GM10266 (cell line): ENCODE data around the gene KIF2A.

Source experiments
- DNase-seq: peaks from one replicate; pipeline ENCODE4 v3.0.0; 2012; ENCODE audit errors: extremely low spot score
- TF ChIP-seq, protein P1 (sequence below): IDR thresholded peaks from 2 replicates; pipeline ENCODE4 v1.5.1; 2012; ENCODE audit warnings: mild to moderate bottlenecking, low read depth; ENCODE audit not compliant: control insufficient read depth, insufficient read depth; ENCODE audit errors: missing control alignments

Gene KIF2A

DNA sequence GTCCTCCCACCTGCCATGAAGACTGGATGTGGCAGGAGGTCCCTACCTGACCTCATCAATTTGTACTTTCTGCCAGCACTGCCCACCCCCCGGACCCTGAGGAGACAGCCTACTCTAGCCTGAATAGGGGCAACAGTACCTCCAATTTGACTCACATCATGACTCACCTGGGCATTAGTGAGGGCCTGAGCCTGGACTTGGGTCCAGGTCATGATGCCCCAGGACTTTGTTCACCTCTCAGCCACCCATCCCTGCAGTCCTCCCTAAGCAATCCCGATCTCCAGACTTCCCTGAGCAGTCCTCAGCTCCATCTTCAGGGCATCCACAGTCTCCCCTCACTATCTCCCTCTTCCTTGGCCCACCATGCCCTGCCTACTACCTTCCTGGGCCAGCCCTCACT, 28.1 kb downstream of the KIF2A start:
- no peak for DNase-seq

DNA sequence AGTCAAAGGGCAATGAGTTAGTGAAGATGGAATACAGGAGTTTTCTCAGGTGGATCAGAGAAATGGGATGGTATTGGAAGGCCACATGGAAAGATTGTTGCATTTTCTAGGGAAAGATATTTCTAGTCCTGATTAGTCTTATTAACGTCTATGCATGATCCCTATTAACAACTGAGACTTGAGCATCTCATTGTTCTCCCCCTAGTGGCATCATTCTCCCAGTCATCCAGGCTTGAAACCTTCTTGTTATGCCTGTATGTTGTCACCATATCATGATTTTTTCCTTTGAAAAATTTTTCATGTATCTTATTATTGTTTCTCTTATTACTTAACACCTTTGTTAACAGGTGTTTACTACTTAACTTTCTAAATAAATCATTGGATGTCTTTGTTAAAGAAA, 34.4 kb downstream of the KIF2A start:
- TF ChIP-seq, protein P1, sequence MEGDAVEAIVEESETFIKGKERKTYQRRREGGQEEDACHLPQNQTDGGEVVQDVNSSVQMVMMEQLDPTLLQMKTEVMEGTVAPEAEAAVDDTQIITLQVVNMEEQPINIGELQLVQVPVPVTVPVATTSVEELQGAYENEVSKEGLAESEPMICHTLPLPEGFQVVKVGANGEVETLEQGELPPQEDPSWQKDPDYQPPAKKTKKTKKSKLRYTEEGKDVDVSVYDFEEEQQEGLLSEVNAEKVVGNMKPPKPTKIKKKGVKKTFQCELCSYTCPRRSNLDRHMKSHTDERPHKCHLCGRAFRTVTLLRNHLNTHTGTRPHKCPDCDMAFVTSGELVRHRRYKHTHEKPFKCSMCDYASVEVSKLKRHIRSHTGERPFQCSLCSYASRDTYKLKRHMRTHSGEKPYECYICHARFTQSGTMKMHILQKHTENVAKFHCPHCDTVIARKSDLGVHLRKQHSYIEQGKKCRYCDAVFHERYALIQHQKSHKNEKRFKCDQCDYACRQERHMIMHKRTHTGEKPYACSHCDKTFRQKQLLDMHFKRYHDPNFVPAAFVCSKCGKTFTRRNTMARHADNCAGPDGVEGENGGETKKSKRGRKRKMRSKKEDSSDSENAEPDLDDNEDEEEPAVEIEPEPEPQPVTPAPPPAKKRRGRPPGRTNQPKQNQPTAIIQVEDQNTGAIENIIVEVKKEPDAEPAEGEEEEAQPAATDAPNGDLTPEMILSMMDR = peak; percentile 40
- DNase-seq = no peak

More for the DNA sequence above, 28.1 kb downstream of the KIF2A start:
- TF ChIP-seq, protein P1 = no peak

DNA sequence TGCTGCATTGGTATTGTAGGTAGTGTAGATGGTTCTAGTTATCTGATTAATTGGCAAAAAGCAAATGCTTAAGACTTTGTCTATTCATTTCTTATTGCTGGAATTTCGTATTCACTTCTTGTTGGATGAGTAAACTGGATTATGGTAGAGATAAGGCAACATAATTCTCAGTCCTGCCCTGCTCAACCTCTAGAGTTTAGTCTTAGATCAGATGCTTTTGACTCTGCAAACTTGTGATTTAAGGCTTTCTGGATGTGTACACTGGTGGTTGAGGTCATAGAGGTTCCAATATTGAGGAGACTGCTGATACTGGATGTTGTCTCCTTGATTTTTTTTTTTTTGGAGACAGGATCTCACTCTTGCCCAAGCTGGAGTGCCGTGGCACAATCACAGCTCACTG, 35.0 kb downstream of the KIF2A start:
- TF ChIP-seq, protein P1 = no peak
- no peak for DNase-seq

DNA sequence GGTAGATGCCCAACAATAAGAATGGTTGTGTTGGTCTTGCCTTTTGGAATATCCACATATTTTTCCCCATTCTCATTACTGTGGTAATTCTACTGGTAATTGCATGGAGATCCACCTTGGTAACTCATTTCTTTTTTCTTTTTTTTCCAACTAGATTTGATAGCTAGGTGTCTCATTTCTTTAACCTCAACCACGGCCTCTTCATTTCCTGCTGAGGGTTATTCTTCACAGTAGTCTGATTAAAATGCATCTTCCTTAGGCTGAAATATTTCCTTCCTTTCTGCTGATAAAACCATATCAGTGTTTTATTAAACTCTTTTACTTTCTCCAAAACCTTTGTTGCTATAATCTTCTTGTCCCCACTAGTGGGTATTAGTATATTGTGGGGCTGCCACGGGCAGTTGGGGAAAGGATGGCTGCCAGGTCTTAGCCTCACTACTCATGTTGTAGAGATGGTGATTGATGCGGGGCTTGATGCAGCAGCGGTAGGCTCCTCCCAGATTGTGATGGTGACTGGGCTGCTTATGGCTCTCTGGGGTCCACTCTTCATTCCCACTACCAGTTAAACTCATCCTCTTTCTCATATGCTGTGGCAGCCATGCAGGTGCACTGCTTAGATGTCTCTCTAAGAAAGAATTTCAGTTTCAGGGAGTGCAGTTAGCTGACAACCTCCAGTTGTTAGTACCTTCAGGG, 35.9 kb downstream of the KIF2A start:
- DNase-seq = no peak
- TF ChIP-seq, protein P1 = no peak

DNA sequence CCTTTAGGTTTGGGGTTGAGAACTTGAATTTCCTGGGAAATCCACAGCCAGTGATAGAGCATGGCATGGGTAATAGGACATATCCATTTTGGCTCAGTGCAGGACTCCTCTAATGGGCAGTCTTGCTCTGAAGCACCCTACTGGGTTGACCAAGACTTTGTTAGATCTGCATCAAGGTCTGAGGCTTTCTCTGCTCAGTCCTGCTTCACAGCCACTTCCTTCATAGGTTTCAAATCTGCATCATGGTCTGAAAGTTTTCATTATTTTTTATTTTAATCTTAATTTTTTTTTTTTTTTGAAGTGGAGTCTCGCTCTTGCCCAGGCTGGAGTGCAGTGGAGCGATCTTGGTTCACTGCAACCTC, 36.5 kb downstream of the KIF2A start:
- no peak for DNase-seq
- TF ChIP-seq, protein P1 = no peak

DNA sequence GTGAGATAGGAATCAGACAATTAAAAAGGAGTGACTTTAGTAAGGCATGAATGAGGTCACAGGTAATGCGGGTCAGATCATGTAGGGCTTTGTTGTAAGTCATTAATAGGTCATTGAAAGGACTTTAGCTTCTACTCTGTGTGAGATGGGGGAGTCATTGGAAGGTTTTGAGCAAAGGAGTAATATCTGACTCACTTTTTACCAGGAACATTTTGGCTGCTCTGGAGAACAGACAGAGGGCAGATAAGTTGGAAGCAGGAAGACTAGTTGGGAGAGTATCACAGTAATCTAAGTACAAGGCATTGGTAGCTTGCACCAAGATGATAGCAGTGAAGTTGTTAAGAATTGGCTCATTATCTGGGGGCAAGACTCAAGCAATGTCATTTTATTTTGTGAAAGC, 37.4 kb downstream of the KIF2A start:
- TF ChIP-seq, protein P1 = no peak
- no peak for DNase-seq

DNA sequence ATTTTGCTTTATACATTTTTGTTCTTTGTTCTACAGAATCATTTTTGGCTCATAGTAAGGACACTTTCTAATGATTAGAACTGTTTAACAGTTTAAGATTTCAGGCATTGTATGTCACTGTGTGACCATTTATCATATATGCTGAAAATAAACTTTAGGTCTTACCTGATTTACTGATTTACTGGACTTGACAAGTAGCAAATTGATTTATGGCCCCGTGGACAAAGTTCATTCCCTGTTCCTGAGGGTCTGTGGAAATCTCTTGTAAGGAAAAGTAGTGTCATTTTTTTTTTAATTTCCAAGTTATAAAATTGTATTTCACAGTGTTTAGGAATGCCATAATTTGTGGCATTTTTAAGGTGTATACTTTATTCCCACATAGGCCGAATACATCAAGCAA, 40.7 kb downstream of the KIF2A start:
- TF ChIP-seq, protein P1 = no peak
- no peak for DNase-seq
